ENCODE data around the gene TTLL4. TPM values are rescaled to one million over a fixed set of nuclear protein-coding genes. Genes with fewer than 3 reads are reported as not detected.

Gene TTLL4
- total RNA-seq = 10 to 100 TPM; 12.4 to 19.6 (median 17.6) TPM
- polyA plus RNA-seq = 10 to 100 TPM in 1 of 2 donors, 1 to 10 TPM in 1; 6.9 to 17.2 TPM
- long read RNA-seq, donor 1, partial matches to known transcripts = 5 of 6 reads
- long read RNA-seq, donor 1, other reads (novel, unspliced or antisense) = 1 of 6 reads
- long read RNA-seq, donor 2, full-length matches to known transcripts = 12 of 71 reads
- long read RNA-seq, donor 2, partial matches to known transcripts = 59 of 71 reads
- long read RNA-seq, donor 2, other reads (novel, unspliced or antisense) = 0 of 71 reads
- long read RNA-seq, donor 3, full-length matches to known transcripts = 5 of 14 reads
- long read RNA-seq, donor 3, partial matches to known transcripts = 3 of 14 reads
- long read RNA-seq, donor 3, other reads (novel, unspliced or antisense) = 6 of 14 reads

GRCh38 chr2:218710687-218711549, at the start of gene TTLL4:
Gene TTLL4, plus strand, starts transcription at chr2:218710835. Its CDS starts 26,842 bp downstream, at chr2:218737677.
- Histone ChIP-seq H3K27ac (peak within 1 kb of the TSS; percentile 74 to 81), H3K9me3 (no peaks in the 10 kb centered on the region), H3K4me3 (peak within 1 kb of the TSS; percentile 95), H3K4me1 (ENCODE audit: insufficient read depth) (no peaks in the 10 kb centered on the region), H3K36me3 (no peaks in the 10 kb centered on the region), H3K27me3 (no peaks in the 10 kb centered on the region)
- TF ChIP-seq POLR2A (IDR thresholded peaks at IDR 0.05) = peak; percentile 58
- TF ChIP-seq CTCF (IDR thresholded peaks at IDR 0.05) = peak; percentile 84 to 98 (median 96)
- no peak for TF ChIP-seq EP300 (IDR thresholded peaks at IDR 0.05)
- intact Hi-C loops (cut with DNase I) = loop anchor here in 3 of 4 donors (2.0 to 10.0 kb wide), 3 partner anchors 136 to 144 kb away; partner anchors contain the start of gene WNT6 (in 1 of the 3)
- DNase-seq = peak; percentile 98 to 99 (median 98)
- 0 to 1% (median 0%) methylated on average over 54 to 74 of the region's 74 CpGs for WGBS, 3 donors

GRCh38 chr2:218662377-218662776, 48.3 kb upstream of the TTLL4 start:
- TF ChIP-seq EP300 (IDR thresholded peaks at IDR 0.05) = no peak
- TF ChIP-seq POLR2A (IDR thresholded peaks at IDR 0.05) = no peak
- no peak for TF ChIP-seq CTCF (IDR thresholded peaks at IDR 0.05)
- H3K9me3 ChIP-seq = no peaks in the 10 kb centered on the region
- peaks cover 7% of the 10 kb centered on the region for H3K4me1 ChIP-seq (ENCODE audit: insufficient read depth)
- no peaks in the 10 kb centered on the region for H3K36me3 ChIP-seq
- H3K4me3 ChIP-seq = no peak overlapping the region
- intact Hi-C loops (cut with DNase I) = no loop called here
- DNase-seq = no peak
- 78 to 81% (median 80%) methylated on average over 7 of the region's 7 CpGs for WGBS, 3 donors
- no peaks in the 10 kb centered on the region for H3K27me3 ChIP-seq
- H3K27ac ChIP-seq = no peak overlapping the region

GRCh38 chr2:218662827-218663226, 47.8 kb upstream of the TTLL4 start:
- Histone ChIP-seq H3K27ac (no peak overlapping the region), H3K9me3 (no peaks in the 10 kb centered on the region), H3K4me1 (ENCODE audit: insufficient read depth) (peaks cover 7% of the 10 kb centered on the region), H3K4me3 (no peak overlapping the region), H3K36me3 (no peaks in the 10 kb centered on the region), H3K27me3 (no peaks in the 10 kb centered on the region)
- WGBS, 3 donors = 80 to 88% (median 85%) methylated on average over 10 of the region's 10 CpGs
- no peak for DNase-seq
- no peak for TF ChIP-seq CTCF (IDR thresholded peaks at IDR 0.05)
- TF ChIP-seq EP300 (IDR thresholded peaks at IDR 0.05) = no peak
- TF ChIP-seq POLR2A (IDR thresholded peaks at IDR 0.05) = no peak
- intact Hi-C loops (cut with DNase I) = no loop called here

- H3K9me3 ChIP-seq = no peaks in the 10 kb centered on the region
- no peak overlapping the region for H3K27ac ChIP-seq
- H3K4me1 ChIP-seq (ENCODE audit: insufficient read depth) = peaks cover 4% of the 10 kb centered on the region
- TF ChIP-seq POLR2A (IDR thresholded peaks at IDR 0.05) (no peak), EP300 (IDR thresholded peaks at IDR 0.05) (no peak), CTCF (IDR thresholded peaks at IDR 0.05) (no peak)
- no peak overlapping the region for H3K4me3 ChIP-seq
- no peak for DNase-seq
- no peaks in the 10 kb centered on the region for H3K27me3 ChIP-seq
- 80 to 87% (median 81%) methylated on average over 15 of the region's 15 CpGs for WGBS, 3 donors
- no peaks in the 10 kb centered on the region for H3K36me3 ChIP-seq
- intact Hi-C loops (cut with DNase I) = no loop called here
Measured at GRCh38 chr2:218663901-218664300, 46.7 kb upstream of the TTLL4 start.
